Ishikawa (cell line): ENCODE data around the gene AVPR1B.

ENCODE experiments used
- CEBPB ChIP-seq: IDR thresholded peaks from 2 replicates; pipeline ENCODE4 v1.6.1; 2012
- CREB1 ChIP-seq: IDR thresholded peaks from 2 replicates; pipeline ENCODE4 v1.6.1; 2012; ENCODE audit warnings: low read depth
- EGR1 ChIP-seq: IDR thresholded peaks from 2 replicates; pipeline ENCODE4 v1.6.1; 2012
- EP300 ChIP-seq: IDR thresholded peaks from 2 replicates; pipeline ENCODE4 v1.6.1; 2012; ENCODE audit warnings: borderline replicate concordance
- FOXM1 ChIP-seq: IDR thresholded peaks from 2 replicates; pipeline ENCODE4 v1.6.1; 2012; ENCODE audit warnings: low read depth, borderline replicate concordance
- NFIC ChIP-seq: IDR thresholded peaks from 2 replicates; pipeline ENCODE4 v1.6.1; 2012
- RAD21 ChIP-seq: IDR thresholded peaks from 2 replicates; pipeline ENCODE4 v1.6.1; 2012; ENCODE audit warnings: low read depth
- REST ChIP-seq: IDR thresholded peaks from 2 replicates; pipeline ENCODE4 v1.6.1; 2012; ENCODE audit warnings: low read depth, mild to moderate bottlenecking
- TAF1 ChIP-seq: IDR thresholded peaks from 2 replicates; pipeline ENCODE4 v1.6.1; 2012; ENCODE audit warnings: low read depth, mild to moderate bottlenecking
- TCF12 ChIP-seq: IDR thresholded peaks from 2 replicates; pipeline ENCODE4 v1.6.1; 2012; ENCODE audit warnings: low read depth
- TEAD4 ChIP-seq: IDR thresholded peaks from 2 replicates; pipeline ENCODE4 v1.6.1; 2012
- USF1 ChIP-seq: IDR thresholded peaks from 2 replicates; pipeline ENCODE4 v1.6.1; 2012
- YY1 ChIP-seq: IDR thresholded peaks from 2 replicates; pipeline ENCODE4 v1.6.1; 2012; ENCODE audit warnings: low read depth
- ZBTB7A ChIP-seq: IDR thresholded peaks from 2 replicates; pipeline ENCODE4 v1.6.1; 2012; ENCODE audit warnings: low read depth
- TF ChIP-seq, protein P1 (sequence below): IDR thresholded peaks from 2 replicates; pipeline ENCODE4 v1.6.1; 2012

Gene AVPR1B

GRCh38 chr1:206116191-206116872 is 856 bp downstream of the AVPR1B start:
- TF ChIP-seq CREB1 (no peak), NFIC (no peak), RAD21 (no peak), FOXM1 (no peak), USF1 (no peak), YY1 (no peak), TAF1 (no peak), TCF12 (no peak)

GRCh38 chr1:206115791-206116190 is 1.4 kb downstream of the AVPR1B start:
- no peak for TF ChIP-seq EGR1
- no peak for TF ChIP-seq NFIC
- no peak for TF ChIP-seq TEAD4
- TF ChIP-seq, protein P1, sequence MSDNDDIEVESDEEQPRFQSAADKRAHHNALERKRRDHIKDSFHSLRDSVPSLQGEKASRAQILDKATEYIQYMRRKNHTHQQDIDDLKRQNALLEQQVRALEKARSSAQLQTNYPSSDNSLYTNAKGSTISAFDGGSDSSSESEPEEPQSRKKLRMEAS = no peak
- no peak for TF ChIP-seq ZBTB7A
- TF ChIP-seq TCF12 = no peak
- TF ChIP-seq YY1 = no peak
- TF ChIP-seq EP300 = no peak
- no peak for TF ChIP-seq FOXM1
- TF ChIP-seq RAD21 = no peak
- TF ChIP-seq CREB1 = no peak
- no peak for TF ChIP-seq USF1
- no peak for TF ChIP-seq REST
- no peak for TF ChIP-seq CEBPB
- no peak for TF ChIP-seq TAF1

GRCh38 chr1:206114692-206115640 is 2.2 kb downstream of the AVPR1B start:
- no peak for TF ChIP-seq TEAD4

- TF ChIP-seq REST (no peak), RAD21 (no peak), NFIC (peak; percentile 44; the same call in 1 of the 2 replicates), USF1 (peak; percentile 56; the same call in 1 of the 2 replicates)
- TF ChIP-seq, protein P1 = 0 out of 2 replicates have a peak, but pooled peaks have one; percentile 20
Measured at GRCh38 chr1:206112600-206113301, 4.4 kb downstream of the AVPR1B start.

DNA sequence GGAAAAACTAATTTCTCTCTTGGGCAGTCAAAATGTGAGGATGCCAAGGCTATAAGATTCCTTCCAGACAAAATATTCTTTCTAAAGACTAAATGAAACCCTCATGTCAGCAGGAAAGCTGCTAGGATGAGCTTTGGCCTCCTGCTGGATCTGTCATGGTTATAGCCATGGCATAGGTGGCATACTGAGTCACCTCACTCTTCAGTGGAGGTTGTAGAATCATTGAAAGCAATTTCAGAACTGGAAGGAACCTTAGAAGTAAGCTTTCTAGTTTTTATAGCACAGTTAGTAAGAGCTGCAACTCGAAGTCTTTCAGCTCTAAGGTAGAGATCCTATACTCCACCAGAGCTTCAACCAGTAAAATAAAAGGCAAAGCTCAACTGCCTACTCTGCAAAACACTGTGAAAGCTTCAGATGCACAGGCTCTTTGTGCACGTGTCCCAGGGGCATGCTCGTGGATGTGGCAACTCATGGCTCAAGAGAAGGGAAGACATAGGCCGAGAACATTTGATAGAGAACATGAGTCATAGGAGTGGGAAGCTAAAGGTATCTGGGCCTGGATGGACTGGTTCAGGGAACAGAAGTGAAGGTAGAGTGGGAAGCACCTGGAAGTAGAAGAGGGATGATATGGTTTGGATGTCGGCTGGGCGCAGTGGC is 5.8 kb downstream of the AVPR1B start:
- TF ChIP-seq, protein P1 = no peak
- TF ChIP-seq EGR1 (no peak), YY1 (no peak), CREB1 (no peak), CEBPB (no peak), REST (no peak), USF1 (no peak), TEAD4 (no peak)
